Left lobe of liver (tissue), 2 donors: ENCODE results near the gene ZDHHC11. TPM values are rescaled to one million over a fixed set of nuclear protein-coding genes. Genes with fewer than 3 reads are reported as not detected.
"Not testable (repeated sequence)": the region's sequence is repeated elsewhere in the genome, so short reads cannot be mapped to it uniquely, and the experiment has no call there.

Experiments
- ATAC-seq: fragments of 200-7000 bp; cut with Tn5 transposase; one replicate; pipeline ENCODE4 v1.9.1; 2020; ENCODE audit warnings: mild to moderate bottlenecking, moderate library complexity
- DNase-seq: peaks from one replicate; pipeline ENCODE4 v3.0.0-alpha.2; 2020; ENCODE audit warnings: low spot score
- total RNA-seq: library from RNA; stranded (reverse); gene quantifications from one replicate; pipeline ENCODE4 v1.2.1, GENCODE V29; 2021
- donor health status: DM: no; HTN: no; CAD: no; lungs with moderate emphysema.
- donor health status: DM: no; HTN: yes; CAD: no.

Gene ZDHHC11
- total RNA-seq, 1 donor from 2014 or later: 19.1 TPM

- ATAC-seq: no peak
- no peak for DNase-seq
Observed at GRCh38 chr5:860506-861150, 9.8 kb upstream of the ZDHHC11 start.

GRCh38 chr5:859798-860296 is 9.1 kb upstream of the ZDHHC11 start:
- no peak for ATAC-seq
- DNase-seq: no peak

GRCh38 chr5:859391-859790 is 8.6 kb upstream of the ZDHHC11 start:
- DNase-seq (no peak), ATAC-seq (no peak)

- DNase-seq (no peak), ATAC-seq (no peak)
Observed at GRCh38 chr5:858726-859125, 7.9 kb upstream of the ZDHHC11 start.

GRCh38 chr5:856531-857425 is 6.0 kb upstream of the ZDHHC11 start:
- ATAC-seq (no peak), DNase-seq (no peak)

- ATAC-seq: peak; percentile 44
- DNase-seq: no peak
Observed at GRCh38 chr5:855771-856530, 5.2 kb upstream of the ZDHHC11 start.

- no peak for DNase-seq
- no peak for ATAC-seq
Observed at GRCh38 chr5:854966-855743, 4.4 kb upstream of the ZDHHC11 start.

GRCh38 chr5:854217-854616 is 3.4 kb upstream of the ZDHHC11 start:
- DNase-seq (no peak), ATAC-seq (no peak)

- DNase-seq, ATAC-seq: not testable (repeated sequence)
Observed at GRCh38 chr5:853416-854090, 2.8 kb upstream of the ZDHHC11 start.

- DNase-seq: no peak
- ATAC-seq: no peak
Observed at GRCh38 chr5:852431-853401, 1.9 kb upstream of the ZDHHC11 start.

- DNase-seq: no peak
- no peak for ATAC-seq
Observed at GRCh38 chr5:852018-852417, 1.2 kb upstream of the ZDHHC11 start.

GRCh38 chr5:851553-851952 is 767 bp upstream of the ZDHHC11 start:
- no peak for DNase-seq
- ATAC-seq: no peak

- ATAC-seq (no peak), DNase-seq (no peak)
Observed at GRCh38 chr5:851076-851475, 290 bp upstream of the ZDHHC11 start.

- ATAC-seq (no peak), DNase-seq (no peak)
Observed at GRCh38 chr5:849651-850301, 1.0 kb downstream of the ZDHHC11 start.

- ATAC-seq (no peak), DNase-seq (no peak)
Observed at GRCh38 chr5:848671-849111, 2.1 kb downstream of the ZDHHC11 start.

- DNase-seq, ATAC-seq: not testable (repeated sequence)
Observed at GRCh38 chr5:847736-848135, 3.0 kb downstream of the ZDHHC11 start.

GRCh38 chr5:847212-847611 is 3.6 kb downstream of the ZDHHC11 start:
- not testable (repeated sequence) for ATAC-seq, DNase-seq

GRCh38 chr5:846602-847091 is 4.1 kb downstream of the ZDHHC11 start:
- ATAC-seq: not testable (repeated sequence)
- DNase-seq: peak; percentile 42
